Breast epithelium (tissue), 4 donors: ENCODE measurements around the gene CEP170. TPM values are rescaled to one million over a fixed set of nuclear protein-coding genes. Genes with fewer than 3 reads are reported as not detected.

Experiments used
- DNase-seq, 2 donors: peaks; one replicate each; pipeline ENCODE4 v3.0.0-alpha.2; 2019; ENCODE audit warnings: low spot score in 2 of 2
- H3K27ac ChIP-seq, 2 donors: fragments of 200-600 bp; sonication (generic) in 1 of 2; one replicate each; pipeline ENCODE4 v1.5.1; 2016 to 2019; ENCODE audit warnings: mild to moderate bottlenecking in 1 of 2
- H3K27me3 ChIP-seq, 2 donors: fragments of 200-600 bp; sonication (generic) in 1 of 2; one replicate each; pipeline versions ENCODE4 v1.5.1 to v1.6.0; 2017 to 2019; ENCODE audit warnings: control low read depth in 1 of 2, mild to moderate bottlenecking in 1 of 2
- H3K36me3 ChIP-seq: fragments of 200-600 bp; one replicate; pipeline ENCODE4 v1.5.1; 2019
- H3K4me1 ChIP-seq, 2 donors: fragments of 200-600 bp; sonication (generic); one replicate each; pipeline ENCODE4 v1.5.1; 2016 to 2019; ENCODE audit warnings: control low read depth in 1 of 2
- H3K4me3 ChIP-seq, 3 donors: fragments of 200-600 bp; sonication (generic); 1 replicate in 2 of 3; 2 replicates in 1 of 3; pipeline ENCODE4 v1.5.1; 2016 to 2019; ENCODE audit warnings: mild to moderate bottlenecking in 3 of 3, moderate library complexity in 2 of 3
- H3K9me3 ChIP-seq, 2 donors: fragments of 200-600 bp; sonication (generic) in 1 of 2; one replicate each; pipeline ENCODE4 v1.5.1; 2016 to 2019; ENCODE audit warnings: control low read depth in 1 of 2
- POLR2A ChIP-seq: fragments of 450-650 bp; IDR thresholded peaks from one replicate; pipeline ENCODE4 v1.6.1; 2016; ENCODE audit warnings: antibody characterized with exemption, mild to moderate bottlenecking, moderate library complexity
- POLR2AphosphoS5 ChIP-seq, 3 donors: sonication (generic); formaldehyde crosslinking; IDR thresholded peaks; one replicate each; pipeline ENCODE4 v1.6.1; 2017; ENCODE audit warnings: antibody characterized with exemption in 3 of 3
- intact Hi-C: fragments of 100-400 bp; cut with DNase I; formaldehyde crosslinking; loops from one replicate; pipeline ENCODE4 v1.15.1; 2023; ENCODE audit warnings: low total_unique reads
- total RNA-seq, 3 donors: library from RNA; depleted of rRNA; stranded (reverse); fragments of >200 nt; gene quantifications; one replicate each; pipeline ENCODE4 v1.1.0, GENCODE V29; 2016
- TF ChIP-seq, protein P1 (sequence below), 3 donors: fragments of 450-650 bp; IDR thresholded peaks; one replicate each; pipeline ENCODE4 v1.5.1; 2016 to 2017; ENCODE audit warnings: antibody characterized with exemption in 3 of 3, mild to moderate bottlenecking in 3 of 3, moderate library complexity in 3 of 3

CEP170 gene
- total RNA-seq, 3 donors from 2014 or later, result 37.4 to 54.2 (median 47.4) TPM

DNA sequence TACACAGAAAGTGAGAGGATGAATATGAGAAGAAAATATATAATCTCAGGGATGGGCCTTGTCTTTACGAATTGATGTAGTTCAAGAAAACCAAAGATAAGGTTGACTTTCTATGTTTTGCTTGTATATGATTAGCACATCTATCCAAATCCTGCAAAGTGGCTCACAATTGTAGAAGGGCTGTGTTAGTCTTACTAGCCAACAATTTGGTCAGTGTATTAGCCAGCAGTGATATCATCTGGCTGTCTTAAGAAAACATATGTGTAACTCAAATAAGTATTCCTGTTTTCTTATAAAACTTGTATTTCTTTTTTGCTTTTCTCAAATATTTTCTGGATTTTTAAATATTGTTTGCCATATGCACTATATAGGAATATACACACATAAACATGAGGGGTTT is 6.3 kb upstream of the CEP170 start:
- TF ChIP-seq POLR2A, result no peak
- TF ChIP-seq, protein P1, sequence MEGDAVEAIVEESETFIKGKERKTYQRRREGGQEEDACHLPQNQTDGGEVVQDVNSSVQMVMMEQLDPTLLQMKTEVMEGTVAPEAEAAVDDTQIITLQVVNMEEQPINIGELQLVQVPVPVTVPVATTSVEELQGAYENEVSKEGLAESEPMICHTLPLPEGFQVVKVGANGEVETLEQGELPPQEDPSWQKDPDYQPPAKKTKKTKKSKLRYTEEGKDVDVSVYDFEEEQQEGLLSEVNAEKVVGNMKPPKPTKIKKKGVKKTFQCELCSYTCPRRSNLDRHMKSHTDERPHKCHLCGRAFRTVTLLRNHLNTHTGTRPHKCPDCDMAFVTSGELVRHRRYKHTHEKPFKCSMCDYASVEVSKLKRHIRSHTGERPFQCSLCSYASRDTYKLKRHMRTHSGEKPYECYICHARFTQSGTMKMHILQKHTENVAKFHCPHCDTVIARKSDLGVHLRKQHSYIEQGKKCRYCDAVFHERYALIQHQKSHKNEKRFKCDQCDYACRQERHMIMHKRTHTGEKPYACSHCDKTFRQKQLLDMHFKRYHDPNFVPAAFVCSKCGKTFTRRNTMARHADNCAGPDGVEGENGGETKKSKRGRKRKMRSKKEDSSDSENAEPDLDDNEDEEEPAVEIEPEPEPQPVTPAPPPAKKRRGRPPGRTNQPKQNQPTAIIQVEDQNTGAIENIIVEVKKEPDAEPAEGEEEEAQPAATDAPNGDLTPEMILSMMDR (IDR thresholded peaks at IDR 0.05), result no peak
- no peak for TF ChIP-seq POLR2AphosphoS5 (IDR thresholded peaks at IDR 0.05)
- no peak for DNase-seq
- no peak overlapping the region for H3K27ac ChIP-seq
- intact Hi-C loops, result no loop called here
- H3K9me3 ChIP-seq, result no peaks in the 10 kb centered on the region
- H3K4me1 ChIP-seq, result peaks cover 0 to 5% of the 10 kb centered on the region in 2 donors
- no peaks in the 10 kb centered on the region for H3K36me3 ChIP-seq
- H3K4me3 ChIP-seq, result no peak overlapping the region
- H3K27me3 ChIP-seq, result no peaks in the 10 kb centered on the region

DNA sequence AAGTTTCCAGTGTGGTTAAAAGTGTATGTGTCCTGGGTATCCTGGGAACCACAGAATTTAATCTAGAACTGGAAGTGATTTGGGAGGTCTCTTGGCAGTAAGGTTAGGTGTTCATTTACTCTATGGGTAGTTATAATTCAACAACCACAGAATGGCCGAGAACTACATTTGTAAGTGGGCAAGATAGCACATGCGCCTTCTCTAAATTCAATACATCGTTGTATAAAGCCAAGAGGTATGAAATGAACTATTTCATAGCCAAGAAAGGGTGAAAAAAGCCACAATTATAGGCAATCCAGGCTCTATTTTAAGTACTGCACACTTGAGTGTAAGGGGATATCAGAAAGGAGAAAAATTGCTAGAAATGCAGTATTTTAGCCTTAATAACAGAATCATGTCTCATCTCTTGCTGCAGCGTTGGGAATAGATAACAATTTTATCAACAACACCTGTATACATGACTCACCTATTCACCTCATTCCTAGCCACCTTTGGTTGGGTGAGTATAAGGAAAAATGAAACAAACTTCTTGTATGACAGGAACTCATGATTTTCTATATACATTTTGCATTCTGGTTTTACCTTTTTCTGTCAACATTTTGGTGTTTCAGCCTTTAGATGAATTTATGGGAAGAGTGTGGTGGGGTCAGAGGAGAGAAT is 5.3 kb upstream of the CEP170 start:
- H3K4me3 ChIP-seq, result no peak overlapping the region
- no peak for DNase-seq
- no peaks in the 10 kb centered on the region for H3K36me3 ChIP-seq
- H3K9me3 ChIP-seq, result no peaks in the 10 kb centered on the region
- TF ChIP-seq POLR2A, result no peak
- TF ChIP-seq, protein P1 (IDR thresholded peaks at IDR 0.05), result no peak
- TF ChIP-seq POLR2AphosphoS5 (IDR thresholded peaks at IDR 0.05), result no peak
- H3K27me3 ChIP-seq, result no peaks in the 10 kb centered on the region
- H3K27ac ChIP-seq, result no peak overlapping the region
- H3K4me1 ChIP-seq, result peaks cover 0 to 5% of the 10 kb centered on the region in 2 donors
- intact Hi-C loops, result no loop called here

DNA sequence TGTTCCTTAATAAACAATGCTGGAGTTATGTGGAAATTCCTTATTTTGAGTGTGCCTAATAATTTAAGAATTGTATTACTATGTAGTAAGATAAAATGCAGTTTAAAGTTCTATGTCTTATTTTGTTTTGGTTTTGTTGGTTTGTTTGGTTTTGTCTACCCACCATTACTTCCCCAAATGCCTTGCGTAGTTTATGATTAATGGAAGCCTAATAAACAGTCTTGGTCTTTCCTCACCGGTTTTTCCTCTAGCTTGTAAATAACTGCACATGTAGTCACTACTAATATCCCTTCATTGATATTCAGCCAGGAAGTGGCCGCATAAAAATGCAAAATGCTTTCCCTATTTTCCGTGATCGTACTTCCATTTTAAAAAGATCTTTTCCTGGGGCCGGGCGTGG is 3.6 kb upstream of the CEP170 start:
- TF ChIP-seq POLR2A (no peak), POLR2AphosphoS5 (IDR thresholded peaks at IDR 0.05) (no peak)
- no peak for DNase-seq
- peaks cover 0 to under 1% of the 10 kb centered on the region in 2 donors for H3K4me1 ChIP-seq
- H3K9me3 ChIP-seq, result no peaks in the 10 kb centered on the region
- H3K27ac ChIP-seq, result no peak overlapping the region
- no peaks in the 10 kb centered on the region for H3K27me3 ChIP-seq
- intact Hi-C loops, result no loop called here
- H3K4me3 ChIP-seq, result no peak overlapping the region
- no peaks in the 10 kb centered on the region for H3K36me3 ChIP-seq

DNA sequence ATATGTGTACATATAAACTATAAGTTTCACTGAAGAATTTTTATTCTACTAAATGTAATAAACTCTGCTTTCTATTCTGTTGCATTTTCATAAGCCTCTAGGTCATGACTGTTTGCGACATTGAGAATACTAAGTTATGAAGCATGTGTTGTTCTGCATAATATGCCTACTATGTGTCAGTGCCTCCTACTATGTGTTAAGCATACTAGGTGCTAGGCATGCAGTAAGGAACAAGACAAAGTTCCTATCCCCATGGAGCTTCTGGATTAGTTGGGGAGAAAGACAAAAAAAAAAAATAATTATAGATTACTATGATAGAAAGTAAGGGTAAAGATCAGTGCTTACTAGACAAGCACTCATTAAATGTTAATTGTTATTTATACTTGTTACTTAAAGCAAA is 2.1 kb upstream of the CEP170 start:
- intact Hi-C loops, result no loop called here
- no peak overlapping the region for H3K27ac ChIP-seq

DNA sequence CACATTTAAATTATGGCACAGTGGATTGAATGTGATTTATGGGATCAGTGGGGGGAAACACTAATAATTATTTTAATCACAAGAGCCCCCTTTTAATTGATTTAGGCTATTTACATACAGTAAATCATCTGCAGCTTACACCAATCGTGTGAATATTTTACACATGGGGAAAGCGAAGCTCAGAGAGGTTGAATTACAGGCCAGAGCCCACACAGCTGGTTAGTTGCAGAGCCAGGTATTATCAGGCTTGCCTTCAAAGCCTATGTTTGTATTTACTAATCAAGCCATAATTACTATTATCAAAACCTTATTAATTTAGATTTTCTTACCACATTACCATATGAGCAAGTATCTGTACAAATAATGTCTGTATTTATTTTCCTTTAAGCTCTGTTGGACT is 1.5 kb upstream of the CEP170 start:
- H3K4me3 ChIP-seq, result peak overlapping the region; percentile 90 to 93 (median 91)
- no peaks in the 10 kb centered on the region for H3K27me3 ChIP-seq
- H3K27ac ChIP-seq, result peak overlapping the region; percentile 90 to 93
- TF ChIP-seq POLR2AphosphoS5 (IDR thresholded peaks at IDR 0.05) (no peak), POLR2A (no peak)
- TF ChIP-seq, protein P1 (IDR thresholded peaks at IDR 0.05), result no peak
- H3K36me3 ChIP-seq, result no peaks in the 10 kb centered on the region
- peaks cover 0 to 4% of the 10 kb centered on the region in 2 donors for H3K4me1 ChIP-seq
- DNase-seq, result no peak
- H3K9me3 ChIP-seq, result no peaks in the 10 kb centered on the region
- intact Hi-C loops, result no loop called here

More for the DNA sequence above, 2.1 kb upstream of the CEP170 start:
- no peaks in the 10 kb centered on the region for H3K9me3 ChIP-seq
- H3K36me3 ChIP-seq, result no peaks in the 10 kb centered on the region
- peaks cover 0 to 4% of the 10 kb centered on the region in 2 donors for H3K4me1 ChIP-seq
- no peak for TF ChIP-seq POLR2AphosphoS5 (IDR thresholded peaks at IDR 0.05)
- TF ChIP-seq, protein P1 (IDR thresholded peaks at IDR 0.05), result no peak
- no peak for TF ChIP-seq POLR2A
- no peaks in the 10 kb centered on the region for H3K27me3 ChIP-seq
- DNase-seq, result no peak
- no peak overlapping the region for H3K4me3 ChIP-seq
